GM23248 (cell line): ENCODE results near the gene TBC1D8.

Experiments
- EZH2 ChIP-seq: fragments of 200-600 bp; sonication (generic); IDR thresholded peaks from 2 replicates; pipeline ENCODE4 v1.6.1; 2018; ENCODE audit warnings: antibody characterized with exemption, mild to moderate bottlenecking; ENCODE audit not compliant: insufficient read depth, poor library complexity, severe bottlenecking
- EZH2phosphoT487 ChIP-seq: fragments of 200-600 bp; sonication (generic); IDR thresholded peaks from 2 replicates; pipeline ENCODE4 v1.6.1; 2018; ENCODE audit warnings: antibody characterized with exemption, moderate library complexity, mild to moderate bottlenecking, low read depth; ENCODE audit not compliant: insufficient read depth

DNA sequence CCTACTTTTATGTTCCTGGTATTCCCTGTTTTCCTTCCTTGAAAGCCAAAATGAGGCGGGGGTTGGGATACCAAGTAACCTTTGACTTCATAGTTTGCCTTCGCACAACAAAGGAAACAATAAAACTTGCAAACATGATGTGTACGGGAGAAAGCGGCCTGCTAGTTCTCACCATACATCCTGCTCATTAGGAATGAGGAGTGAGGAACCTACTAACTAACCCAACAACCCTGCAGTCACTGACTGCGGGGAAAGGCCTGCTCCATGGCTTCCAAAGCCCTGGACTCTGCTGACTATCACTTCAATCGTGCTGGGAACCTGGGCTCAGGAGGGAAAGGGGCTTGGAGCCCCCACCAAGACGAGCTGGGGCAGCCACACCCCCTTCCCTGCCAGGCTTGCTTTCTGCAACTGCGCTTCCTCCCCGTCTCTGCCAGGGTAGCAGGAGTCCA, 124.9 kb downstream of the TBC1D8 start:
- TF ChIP-seq EZH2phosphoT487 (no peak), EZH2 (no peak)
